HG02623 (cell line): ENCODE measurements around the gene FLRT1.

ENCODE experiments used
- ATAC-seq: cut with Tn5 transposase; IDR thresholded peaks from one replicate; pipeline ENCODE4 v1.9.1; 2021; ENCODE audit warnings: moderate library complexity; ENCODE audit not compliant: unreplicated experiment

FLRT1 gene

GRCh38 chr11:64064374-64065140, 28.8 kb downstream of the FLRT1 start:
- ATAC-seq: no peak

GRCh38 chr11:64065141-64065465, 29.4 kb downstream of the FLRT1 start:
- no peak for ATAC-seq

- ATAC-seq: no peak
These were observed 30.0 kb downstream of the FLRT1 start for GRCh38 chr11:64065712-64066111.

GRCh38 chr11:64067230-64067993, 31.7 kb downstream of the FLRT1 start:
- ATAC-seq: no peak

GRCh38 chr11:64068705-64069400, 33.1 kb downstream of the FLRT1 start:
- ATAC-seq: no peak

- no peak for ATAC-seq
These were observed 33.9 kb downstream of the FLRT1 start for GRCh38 chr11:64069401-64070313.

- no peak for ATAC-seq
These were observed 34.6 kb downstream of the FLRT1 start for GRCh38 chr11:64070314-64070681.

GRCh38 chr11:64071849-64072248, 36.1 kb downstream of the FLRT1 start:
- ATAC-seq: no peak

- no peak for ATAC-seq
These were observed 36.7 kb downstream of the FLRT1 start for GRCh38 chr11:64072403-64072802.

GRCh38 chr11:64072871-64073270, 37.1 kb downstream of the FLRT1 start:
- ATAC-seq: no peak

- no peak for ATAC-seq
These were observed 37.8 kb downstream of the FLRT1 start for GRCh38 chr11:64073542-64073941.

- ATAC-seq: no peak
These were observed 38.5 kb downstream of the FLRT1 start for GRCh38 chr11:64074239-64074638.

GRCh38 chr11:64076758-64077157, 41.0 kb downstream of the FLRT1 start:
- no peak for ATAC-seq

- ATAC-seq: no peak
These were observed 41.9 kb downstream of the FLRT1 start for GRCh38 chr11:64077607-64078006.

- ATAC-seq: no peak
These were observed 42.6 kb downstream of the FLRT1 start for GRCh38 chr11:64078284-64078683.

GRCh38 chr11:64078905-64079304, 43.2 kb downstream of the FLRT1 start:
- ATAC-seq: no peak

- no peak for ATAC-seq
These were observed 44.7 kb downstream of the FLRT1 start for GRCh38 chr11:64080390-64080789.

GRCh38 chr11:64081745-64082442, 46.2 kb downstream of the FLRT1 start:
- ATAC-seq: no peak

GRCh38 chr11:64083398-64084080, 47.8 kb downstream of the FLRT1 start:
- ATAC-seq: no peak
